ENCODE measurements around the gene TOP3A.

GRCh38 chr17:18318117-18318516 lies 3.3 kb upstream of the TOP3A start:
- TF ChIP-seq THRA (CRISPR knock-in tag; IDR thresholded peaks at IDR 0.05; ENCODE audit: borderline replicate concordance) (no peak), STAT6 (CRISPR knock-in tag; IDR thresholded peaks at IDR 0.05; ENCODE audit: borderline replicate concordance) (no peak), PRDM15 (CRISPR knock-in tag; IDR thresholded peaks at IDR 0.05) (no peak), FUBP1 (CRISPR knock-in tag; IDR thresholded peaks at IDR 0.05; ENCODE audit: borderline replicate concordance) (no peak), FOXP1 (IDR thresholded peaks at IDR 0.05) (no peak), FOXP1 (CRISPR knock-in tag; IDR thresholded peaks at IDR 0.05) (no peak), FOXK1 (CRISPR knock-in tag; IDR thresholded peaks at IDR 0.05; ENCODE audit: borderline replicate concordance, low read depth) (no peak), CTCF (CRISPR knock-in tag; IDR thresholded peaks at IDR 0.05) (no peak), POLR2AphosphoS5 (IDR thresholded peaks at IDR 0.05; ENCODE audit: low read depth, low read length) (no peak), ZNF24 (IDR thresholded peaks at IDR 0.05) (no peak), HINFP (CRISPR knock-in tag; IDR thresholded peaks at IDR 0.05; ENCODE audit: low read depth) (no peak), EP300 (IDR thresholded peaks at IDR 0.05; ENCODE audit: low read depth in 2 of 2, low read length in 2 of 2) (no peak), EP300 (CRISPR knock-in tag; IDR thresholded peaks at IDR 0.05; ENCODE audit: borderline replicate concordance) (no peak)

Measured in HepG2 (cell line).